GM12878 (cell line): ENCODE measurements around the gene RPS2. TPM values are rescaled to one million over a fixed set of nuclear protein-coding genes. Genes with fewer than 3 reads are reported as not detected.

Source experiments
- ATAC-seq: fragments of 200-7000 bp; cut with Tn5 transposase; 3 replicates; pipeline ENCODE4 v1.9.1; 2020; ENCODE audit warnings: mild to moderate bottlenecking, moderate library complexity
- BruUV-seq: library from RNA; stranded (reverse); fragments of 400-500 nt; replicated peaks from 2 replicates; lab custom pipeline; 2021; lab: Mats Ljungman, UMichigan
- CTCF ChIA-PET: fragments of 300-600 bp; sonication (Branson Sonifier 250); formaldehyde crosslinking; extraction: SDS; loops from one replicate; lab custom pipeline; 2021; ENCODE audit warnings: inconsistent platforms; lab: Yijun Ruan, JAX
- POLR2A ChIA-PET: fragments of 350-600 bp; formaldehyde crosslinking; extraction: SDS; loops from one replicate; lab custom pipeline; 2021; ENCODE audit warnings: inconsistent platforms; lab: Charles Lee
- RAD21 ChIA-PET: fragments of 300-600 bp; sonication (Branson Sonifier 250); formaldehyde crosslinking; loops from one replicate; lab custom pipeline; 2023; ENCODE audit warnings: antibody characterized with exemption; ENCODE audit not compliant: unreplicated experiment; lab: Charles Lee
- SMC1A ChIA-PET: fragments of 300-600 bp; sonication (Branson Sonifier 250); formaldehyde crosslinking; loops from one replicate; lab custom pipeline; 2023; ENCODE audit not compliant: unreplicated experiment, uncharacterized antibody; lab: Charles Lee
- DNase-seq: peaks from one replicate; pipeline ENCODE4 v3.0.0-alpha.2; 2011; ENCODE audit warnings: low read depth, low spot score
- FAIRE-seq: peaks from 3 replicates; lab custom pipeline; 2011; peaks lifted over from hg19 to GRCh38; lab: Jason Lieb, UNC
- H2AFZ ChIP-seq: 2 replicates; pipeline ENCODE4 v1.6.0; 2011; ENCODE audit warnings: low read depth, low read length, control low read depth; ENCODE audit not compliant: control insufficient read depth
- H3K27ac ChIP-seq: 2 replicates; pipeline ENCODE4 v1.5.1; 2011; ENCODE audit warnings: control low read depth; ENCODE audit not compliant: control insufficient read depth, insufficient read depth
- H3K27me3 ChIP-seq, 2 experiments: replicated peaks in 1 of 2; 2 replicates each; pipeline versions ENCODE4 v1.6.0 to v1.6.1; 2011; ENCODE audit warnings: low read length in 1 of 2; ENCODE audit not compliant: control insufficient read depth in 2 of 2, insufficient read depth in 2 of 2
- H3K36me3 ChIP-seq, 2 experiments: 2 replicates each; pipeline ENCODE4 v1.5.1; 2011; ENCODE audit warnings: low read length in 1 of 2; ENCODE audit not compliant: control insufficient read depth in 2 of 2, insufficient read depth in 2 of 2
- H3K4me1 ChIP-seq: 2 replicates; pipeline ENCODE4 v1.6.1; 2011; ENCODE audit warnings: mild to moderate bottlenecking, low read length, moderate library complexity, mixed read lengths; ENCODE audit not compliant: control insufficient read depth, insufficient read depth
- H3K4me2 ChIP-seq: 2 replicates; pipeline ENCODE4 v1.6.0; 2011; ENCODE audit warnings: control low read depth; ENCODE audit not compliant: control insufficient read depth, insufficient read depth
- H3K4me3 ChIP-seq: fragments of 200-600 bp; sonication (generic); 2 replicates; pipeline ENCODE4 v1.5.1; 2016
- H3K79me2 ChIP-seq: 2 replicates; pipeline ENCODE4 v1.6.0; 2011; ENCODE audit warnings: low read length; ENCODE audit not compliant: control insufficient read depth, insufficient read depth
- H3K9ac ChIP-seq: 2 replicates; pipeline ENCODE4 v1.8.0; 2011; ENCODE audit warnings: low read length, control low read depth, mixed read lengths; ENCODE audit not compliant: control insufficient read depth, insufficient read depth
- H3K9me3 ChIP-seq: replicated peaks from 3 replicates; pipeline ENCODE4 v1.5.1; 2011; ENCODE audit warnings: mild to moderate bottlenecking, low read length; ENCODE audit not compliant: control insufficient read depth, insufficient read depth
- H4K20me1 ChIP-seq: 2 replicates; pipeline ENCODE4 v1.6.0; 2011; ENCODE audit not compliant: control insufficient read depth, insufficient read depth
- BMI1 ChIP-seq: fragments of 450-650 bp; IDR thresholded peaks from 2 replicates; pipeline ENCODE4 v1.6.1; 2016; ENCODE audit warnings: mild to moderate bottlenecking, moderate library complexity, borderline replicate concordance
- ESRRA ChIP-seq: IDR thresholded peaks from 2 replicates; pipeline ENCODE4 v1.6.1; 2012; ENCODE audit warnings: mild to moderate bottlenecking, low read length, improper control_type of control experiment
- POLR2A ChIP-seq: IDR thresholded peaks from 2 replicates; pipeline ENCODE4 v1.6.1; 2011; ENCODE audit warnings: low read depth, mild to moderate bottlenecking, low read length
- WGBS: methylation state at CpG from one replicate; pipeline ENCODE4 v1.1.6; 2016; ENCODE audit warnings: low lambda C conversion rate; ENCODE audit not compliant: insufficient replicate concordance, insufficient coverage; ENCODE audit errors: missing lambda C conversion rate; 5-methylcytosine and 5-hydroxymethylcytosine counted together
- in situ Hi-C: fragments of 300-500 bp; cut with MboI; formaldehyde crosslinking; loops from 9 replicates; pipeline ENCODE4 v1.14.3; 2018; ENCODE audit warnings: mixed read lengths
- intact Hi-C: fragments of 100-400 bp; cut with micrococcal nuclease; formaldehyde crosslinking; loops from one replicate; pipeline ENCODE4 v1.14.2; 2022; ENCODE audit not compliant: unreplicated experiment
- polyA plus RNA-seq, 11 experiments: library from polyadenylated mRNA; depleted of rRNA in 4 of 11; unstranded in 6 of 11; stranded (reverse) in 5 of 11; fragments of >200 nt; fragmentation: Nextera tagmentation in 4 of 11; fragmentation: Illumina TruSeq in 1 of 11; extraction: Ambion mirVana in 4 of 11; extraction: Trizol in 1 of 11; gene quantifications; 1 replicate in 1 of 11; 2 replicates in 10 of 11; pipeline versions ENCODE4 v1.2.1 to v1.2.3, GENCODE V29; 2011 to 2016; ENCODE audit warnings: inconsistent platforms in 2 of 11, missing spikeins in 2 of 11, low read depth in 1 of 11
- total RNA-seq, 4 experiments: library from RNA; depleted of rRNA in 3 of 4; stranded (reverse); fragments of >200 nt in 3 of 4; fragmentation: Illumina TruSeq in 1 of 4; extraction: Trizol in 1 of 4; gene quantifications; 2 replicates each; pipeline versions ENCODE4 v1.2.1 to v1.2.3, GENCODE V29; 2013 to 2021

Gene RPS2
- total and polyA plus RNA-seq, 10 of the 15 experiments (the other 5 are each of a cell fraction or from before 2014, with no cell fraction given), result 1,295 to 7,121 (median 3,933) TPM

DNA sequence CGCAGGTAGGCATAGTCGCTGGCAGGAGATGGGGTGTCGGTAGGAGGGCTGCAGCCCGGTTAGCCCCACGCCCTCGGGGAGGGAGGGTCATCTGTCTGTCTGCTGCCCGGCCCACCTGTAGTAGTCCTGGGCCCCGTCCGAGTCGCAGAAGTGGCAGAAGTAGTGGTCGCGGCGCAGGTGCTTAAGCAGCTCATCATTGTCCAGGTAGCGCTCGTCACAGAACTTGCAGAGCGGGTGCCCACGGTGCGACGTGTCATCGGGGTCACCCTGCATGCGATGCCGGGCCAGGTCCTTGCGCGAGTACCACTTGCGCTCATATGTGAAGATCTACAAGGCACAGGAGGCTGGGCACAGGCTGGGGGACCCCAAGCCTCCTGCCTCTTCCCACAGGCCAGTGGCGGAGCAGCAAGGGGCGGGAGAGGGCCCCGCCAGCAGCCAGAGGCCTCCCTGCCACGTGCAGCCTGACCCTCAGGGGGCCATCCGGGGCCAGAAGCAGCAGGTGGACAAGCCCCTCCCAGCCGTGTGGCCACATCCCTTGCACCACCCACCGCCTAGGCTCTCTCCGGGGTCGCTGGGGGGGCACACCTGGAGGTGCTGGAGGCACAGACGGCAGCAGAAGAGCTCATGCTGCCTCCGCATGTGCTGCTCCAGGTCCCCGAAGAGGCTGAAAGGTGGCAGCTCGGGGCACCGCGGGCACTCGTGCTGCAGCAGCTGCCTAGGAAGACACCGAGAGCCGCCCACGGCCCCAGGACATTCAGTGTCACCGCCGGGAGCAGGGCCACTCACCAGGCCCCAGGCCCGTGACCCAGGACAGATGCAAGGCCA, 38.0 kb upstream of the RPS2 start:
- no peak for FAIRE-seq
- in situ Hi-C loops, result no loop called here
- ChIA-PET POLR2A (interaction anchor here (1.8 to 2.2 kb wide), 2 partner anchors 9 to 12 kb away, joined by 6 to 10 read pairs; no protein-coding TSS in a partner anchor), SMC1A (interaction anchor here (2.1 kb wide), 1 partner anchor 138 kb away, joined by 14 read pairs; no protein-coding TSS in a partner anchor), CTCF (interaction anchor here (0.6 to 4.3 kb wide), 9 partner anchors 9 to 197 kb away, joined by 3 to 54 read pairs (median 5); no protein-coding TSS in a partner anchor), RAD21 (interaction anchor here (0.6 to 2.5 kb wide), 4 partner anchors 12 to 152 kb away, joined by 3 to 14 read pairs (median 4); partner anchors contain the start of gene RPL3L)
- DNase-seq, result no peak
- WGBS, result 93% methylated on average over 47 of the region's 47 CpGs
- no peak overlapping the region for H3K4me2 ChIP-seq
- no TSS peak for BruUV-seq
- H3K9me3 ChIP-seq, result no peaks in the 10 kb centered on the region
- no peak overlapping the region for H3K4me3 ChIP-seq
- H3K27me3 ChIP-seq, result no peaks in the 10 kb centered on the region
- H3K36me3 ChIP-seq, result peaks cover 0 to 50% of the 10 kb centered on the region in 2 experiments; a peak in 3 of 4 replicates
- H3K9ac ChIP-seq, result no peak overlapping the region
- intact Hi-C loops, result no loop called here
- H3K27ac ChIP-seq, result no peak overlapping the region
- ATAC-seq, result no peak
- H3K4me1 ChIP-seq, result peaks cover 14% of the 10 kb centered on the region
- TF ChIP-seq BMI1 (no peak), POLR2A (peak; percentile 2; the same call in 1 of the 2 replicates)
- TF ChIP-seq, all 136 proteins: peak for 1
- Histone ChIP-seq H3K79me2 (peaks cover 38% of the 10 kb centered on the region), H4K20me1 (peaks cover 6% of the 10 kb centered on the region), H2AFZ (no peak overlapping the region)

DNA sequence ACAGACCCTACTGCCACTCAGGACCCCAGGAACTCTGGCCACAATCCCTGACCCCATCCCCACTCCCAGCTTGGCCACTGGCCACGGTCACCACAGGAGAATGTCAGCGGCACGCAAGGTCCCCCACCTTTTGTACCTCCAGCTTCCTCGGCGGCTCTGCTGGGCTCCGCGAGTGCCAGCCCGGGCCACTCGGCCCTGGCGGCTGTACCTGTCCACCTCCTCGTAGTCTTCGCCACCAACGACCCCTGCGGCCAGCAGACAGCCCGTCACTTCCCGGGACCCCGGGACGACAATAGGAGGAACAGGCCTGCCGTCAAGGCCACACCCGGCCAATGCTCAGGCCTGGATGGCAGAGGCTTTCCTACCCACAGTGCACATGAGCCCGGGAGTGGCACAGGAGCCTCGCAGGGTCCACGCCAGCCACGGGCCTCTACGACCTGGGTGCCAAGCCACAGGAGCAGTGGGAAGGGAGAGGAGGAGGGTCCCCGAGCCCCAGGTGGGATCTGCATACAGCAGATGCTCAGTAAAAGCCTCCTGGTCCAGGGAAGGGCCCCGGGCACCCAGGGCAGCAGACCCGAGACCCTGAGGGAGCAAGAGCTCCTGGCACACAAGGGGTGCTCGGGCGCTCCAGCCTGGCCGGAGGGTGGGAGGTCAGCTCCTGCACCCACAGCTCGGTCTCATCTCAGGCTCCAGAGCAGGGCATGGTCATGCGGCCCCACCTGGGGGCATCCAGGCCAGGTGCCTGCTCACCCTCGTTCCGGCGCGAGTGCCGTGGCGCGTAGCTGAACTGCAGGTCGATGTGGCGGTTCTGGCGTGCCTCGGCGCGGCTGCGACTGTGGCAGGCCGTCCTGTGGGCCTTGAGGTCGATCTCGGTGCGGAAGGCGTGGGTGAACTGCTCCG, 37.1 kb upstream of the RPS2 start:
- no peaks in the 10 kb centered on the region for H3K27me3 ChIP-seq
- peaks cover 28% of the 10 kb centered on the region for H3K79me2 ChIP-seq
- SMC1A ChIA-PET, result no interaction called here
- no peak overlapping the region for H2AFZ ChIP-seq
- no peaks in the 10 kb centered on the region for H3K9me3 ChIP-seq
- H3K4me1 ChIP-seq, result peaks cover 8% of the 10 kb centered on the region
- TF ChIP-seq ESRRA, result no peak
- TF ChIP-seq POLR2A, result peak; percentile 26
- intact Hi-C loops, result no loop called here
- H3K27ac ChIP-seq, result no peak overlapping the region
- WGBS, result 97% methylated on average over 53 of the region's 53 CpGs
- BruUV-seq, result no TSS peak
- CTCF ChIA-PET, result interaction anchor here (0.7 to 4.3 kb wide), 5 partner anchors 8 to 198 kb away, joined by 3 to 54 read pairs (median 4); no protein-coding TSS in a partner anchor
- RAD21 ChIA-PET, result interaction anchor here (0.6 to 2.5 kb wide), 3 partner anchors 11 to 138 kb away, joined by 3 to 14 read pairs (median 4); no protein-coding TSS in a partner anchor
- POLR2A ChIA-PET, result no interaction called here
- peaks cover 6% of the 10 kb centered on the region for H4K20me1 ChIP-seq
- peaks cover 3 to 50% of the 10 kb centered on the region in 2 experiments for H3K36me3 ChIP-seq
- ATAC-seq (no peak), FAIRE-seq (no peak), DNase-seq (no peak)
- H3K4me3 ChIP-seq, result no peak overlapping the region
- H3K4me2 ChIP-seq, result no peak overlapping the region
- H3K9ac ChIP-seq, result no peak overlapping the region
- in situ Hi-C loops, result no loop called here
